ENCODE results near the gene EPN2.

EPN2 gene

DNA sequence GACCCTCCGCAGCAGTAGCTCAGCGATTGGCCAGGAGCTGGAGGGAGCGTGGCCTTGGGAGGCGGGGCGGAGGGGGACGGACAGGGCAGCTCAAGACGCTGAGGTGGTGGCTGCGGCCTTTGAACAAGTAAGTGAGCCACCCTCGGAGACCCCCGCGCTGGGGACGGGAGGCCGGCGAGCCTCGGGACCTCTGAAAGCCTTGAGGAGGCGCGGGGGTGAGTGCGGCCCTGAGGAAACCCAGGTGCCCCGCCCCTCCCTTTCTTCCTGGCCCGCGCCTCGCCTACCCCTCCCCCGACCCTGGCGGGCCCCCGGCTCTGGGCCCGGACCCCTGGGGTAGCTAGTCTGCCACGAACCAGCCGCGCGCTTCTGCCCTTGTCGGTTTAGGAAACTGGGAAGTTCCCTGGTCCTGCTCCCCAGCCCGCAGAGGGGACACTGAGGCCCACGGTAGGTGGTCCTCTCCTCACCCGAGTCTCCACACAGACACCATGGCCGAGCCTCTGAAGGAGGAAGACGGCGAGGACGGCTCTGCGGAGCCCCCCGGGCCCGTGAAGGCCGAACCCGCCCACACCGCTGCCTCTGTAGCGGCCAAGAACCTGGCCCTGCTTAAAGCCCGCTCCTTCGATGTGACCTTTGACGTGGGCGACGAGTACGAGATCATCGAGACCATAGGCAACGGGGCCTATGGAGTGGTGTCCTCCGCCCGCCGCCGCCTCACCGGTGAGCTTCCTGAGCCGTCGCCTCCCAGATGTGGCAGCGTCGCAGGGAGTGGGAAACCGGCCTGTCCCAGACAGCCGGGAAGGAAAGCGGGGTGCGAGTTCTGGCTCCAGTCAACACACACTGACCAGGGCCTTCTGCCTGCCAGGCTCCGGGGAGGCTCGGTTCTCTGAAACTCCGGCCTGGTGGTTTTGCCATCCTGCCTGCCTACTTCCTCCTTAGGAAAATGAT, 141.5 kb downstream of the EPN2 start, which contains the start of gene MAPK7:
MAPK7 (plus strand) TSS at position 83 of the 945 bp plus-strand sequence; CDS start at position 486, 403 bp downstream.
- in situ Hi-C loops (cut with MboI; ENCODE audit: low sequenced_read_pairs) = no loop called here

DNA sequence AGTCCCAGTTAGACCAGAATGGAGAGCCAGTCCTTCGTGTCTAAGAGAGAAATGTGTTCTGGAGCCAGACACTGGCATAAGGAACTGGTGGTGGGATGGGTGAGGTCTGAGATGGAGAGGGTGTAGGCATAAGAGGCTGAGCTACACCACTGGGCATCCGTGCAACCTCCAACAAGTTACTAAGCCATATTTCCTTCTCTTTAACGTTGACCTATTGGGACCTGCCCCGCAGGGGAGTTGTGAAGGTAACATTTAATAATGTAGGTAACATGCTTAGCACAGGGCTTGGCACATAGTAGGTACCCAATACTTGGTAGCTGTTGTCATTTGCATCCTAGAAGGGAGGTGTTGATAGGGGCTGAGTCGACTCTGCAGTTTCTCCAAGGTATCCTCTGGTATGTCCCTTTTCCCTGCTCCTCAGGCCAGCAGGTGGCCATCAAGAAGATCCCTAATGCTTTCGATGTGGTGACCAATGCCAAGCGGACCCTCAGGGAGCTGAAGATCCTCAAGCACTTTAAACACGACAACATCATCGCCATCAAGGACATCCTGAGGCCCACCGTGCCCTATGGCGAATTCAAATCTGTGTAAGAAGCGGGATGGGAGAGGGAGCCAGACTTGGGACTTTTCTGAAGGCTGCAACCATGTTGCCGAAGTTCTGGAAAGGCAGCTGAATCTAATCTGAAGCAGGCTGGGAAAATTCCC, 142.3 kb downstream of the EPN2 start:
- in situ Hi-C loops (cut with MboI; ENCODE audit: low sequenced_read_pairs) = no loop called here

DNA sequence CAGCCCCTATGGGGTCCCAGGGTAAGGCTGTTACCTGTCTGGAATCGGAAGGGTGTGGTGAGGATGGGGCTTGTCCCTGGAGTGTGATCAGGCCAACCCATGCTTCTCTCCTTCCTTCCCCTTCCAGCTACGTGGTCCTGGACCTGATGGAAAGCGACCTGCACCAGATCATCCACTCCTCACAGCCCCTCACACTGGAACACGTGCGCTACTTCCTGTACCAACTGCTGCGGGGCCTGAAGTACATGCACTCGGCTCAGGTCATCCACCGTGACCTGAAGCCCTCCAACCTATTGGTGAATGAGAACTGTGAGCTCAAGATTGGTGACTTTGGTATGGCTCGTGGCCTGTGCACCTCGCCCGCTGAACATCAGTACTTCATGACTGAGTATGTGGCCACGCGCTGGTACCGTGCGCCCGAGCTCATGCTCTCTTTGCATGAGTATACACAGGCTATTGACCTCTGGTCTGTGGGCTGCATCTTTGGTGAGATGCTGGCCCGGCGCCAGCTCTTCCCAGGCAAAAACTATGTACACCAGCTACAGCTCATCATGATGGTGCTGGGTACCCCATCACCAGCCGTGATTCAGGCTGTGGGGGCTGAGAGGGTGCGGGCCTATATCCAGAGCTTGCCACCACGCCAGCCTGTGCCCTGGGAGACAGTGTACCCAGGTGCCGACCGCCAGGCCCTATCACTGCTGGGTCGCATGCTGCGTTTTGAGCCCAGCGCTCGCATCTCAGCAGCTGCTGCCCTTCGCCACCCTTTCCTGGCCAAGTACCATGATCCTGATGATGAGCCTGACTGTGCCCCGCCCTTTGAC, 143.5 kb downstream of the EPN2 start:
- in situ Hi-C loops (cut with MboI; ENCODE audit: low sequenced_read_pairs) = no loop called here

DNA sequence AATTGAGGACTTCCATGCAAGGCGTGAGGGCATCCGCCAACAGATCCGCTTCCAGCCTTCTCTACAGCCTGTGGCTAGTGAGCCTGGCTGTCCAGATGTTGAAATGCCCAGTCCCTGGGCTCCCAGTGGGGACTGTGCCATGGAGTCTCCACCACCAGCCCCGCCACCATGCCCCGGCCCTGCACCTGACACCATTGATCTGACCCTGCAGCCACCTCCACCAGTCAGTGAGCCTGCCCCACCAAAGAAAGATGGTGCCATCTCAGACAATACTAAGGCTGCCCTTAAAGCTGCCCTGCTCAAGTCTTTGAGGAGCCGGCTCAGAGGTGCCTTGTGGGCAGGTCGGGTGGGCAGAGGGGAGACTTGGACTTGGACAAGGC, 144.2 kb downstream of the EPN2 start:
- in situ Hi-C loops (cut with MboI; ENCODE audit: low sequenced_read_pairs) = no loop called here

DNA sequence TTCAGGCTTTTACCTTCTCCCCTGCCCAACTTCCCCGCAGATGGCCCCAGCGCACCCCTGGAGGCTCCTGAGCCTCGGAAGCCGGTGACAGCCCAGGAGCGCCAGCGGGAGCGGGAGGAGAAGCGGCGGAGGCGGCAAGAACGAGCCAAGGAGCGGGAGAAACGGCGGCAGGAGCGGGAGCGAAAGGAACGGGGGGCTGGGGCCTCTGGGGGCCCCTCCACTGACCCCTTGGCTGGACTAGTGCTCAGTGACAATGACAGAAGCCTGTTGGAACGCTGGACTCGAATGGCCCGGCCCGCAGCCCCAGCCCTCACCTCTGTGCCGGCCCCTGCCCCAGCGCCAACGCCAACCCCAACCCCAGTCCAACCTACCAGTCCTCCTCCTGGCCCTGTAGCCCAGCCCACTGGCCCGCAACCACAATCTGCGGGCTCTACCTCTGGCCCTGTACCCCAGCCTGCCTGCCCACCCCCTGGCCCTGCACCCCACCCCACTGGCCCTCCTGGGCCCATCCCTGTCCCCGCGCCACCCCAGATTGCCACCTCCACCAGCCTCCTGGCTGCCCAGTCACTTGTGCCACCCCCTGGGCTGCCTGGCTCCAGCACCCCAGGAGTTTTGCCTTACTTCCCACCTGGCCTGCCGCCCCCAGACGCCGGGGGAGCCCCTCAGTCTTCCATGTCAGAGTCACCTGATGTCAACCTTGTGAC, 144.7 kb downstream of the EPN2 start:
- in situ Hi-C loops (cut with MboI; ENCODE audit: low sequenced_read_pairs) = no loop called here

DNA sequence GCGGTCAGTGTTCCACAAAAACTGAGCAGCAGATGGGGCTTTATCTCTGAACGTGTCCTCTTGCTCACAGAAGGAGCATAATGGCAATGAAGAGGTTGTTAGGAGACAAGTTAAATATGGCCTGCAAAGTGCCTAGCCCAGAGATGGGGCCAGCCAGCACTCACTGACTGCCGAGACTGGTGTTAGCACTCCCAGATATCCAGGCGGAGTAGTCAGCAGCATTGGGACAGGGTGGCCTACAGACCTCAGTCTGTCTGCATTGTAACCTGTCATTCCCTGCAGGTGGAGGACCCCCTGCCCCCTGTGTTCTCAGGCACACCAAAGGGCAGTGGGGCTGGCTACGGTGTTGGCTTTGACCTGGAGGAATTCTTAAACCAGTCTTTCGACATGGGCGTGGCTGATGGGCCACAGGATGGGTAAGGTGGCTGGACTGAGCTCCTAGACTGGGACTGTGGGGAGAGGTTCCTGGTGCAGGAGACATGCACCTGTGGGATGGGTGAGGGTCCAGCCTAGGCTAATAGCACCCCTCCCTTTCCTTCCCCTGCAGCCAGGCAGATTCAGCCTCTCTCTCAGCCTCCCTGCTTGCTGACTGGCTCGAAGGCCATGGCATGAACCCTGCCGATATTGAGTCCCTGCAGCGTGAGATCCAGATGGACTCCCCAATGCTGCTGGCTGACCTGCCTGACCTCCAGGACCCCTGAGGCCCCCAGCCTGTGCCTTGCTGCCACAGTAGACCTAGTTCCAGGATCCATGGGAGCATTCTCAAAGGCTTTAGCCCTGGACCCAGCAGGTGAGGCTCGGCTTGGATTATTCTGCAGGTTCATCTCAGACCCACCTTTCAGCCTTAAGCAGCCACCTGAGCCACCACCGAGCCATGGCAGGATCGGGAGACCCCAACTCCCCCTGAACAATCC, 145.6 kb downstream of the EPN2 start:
- in situ Hi-C loops (cut with MboI; ENCODE audit: low sequenced_read_pairs) = no loop called here

DNA sequence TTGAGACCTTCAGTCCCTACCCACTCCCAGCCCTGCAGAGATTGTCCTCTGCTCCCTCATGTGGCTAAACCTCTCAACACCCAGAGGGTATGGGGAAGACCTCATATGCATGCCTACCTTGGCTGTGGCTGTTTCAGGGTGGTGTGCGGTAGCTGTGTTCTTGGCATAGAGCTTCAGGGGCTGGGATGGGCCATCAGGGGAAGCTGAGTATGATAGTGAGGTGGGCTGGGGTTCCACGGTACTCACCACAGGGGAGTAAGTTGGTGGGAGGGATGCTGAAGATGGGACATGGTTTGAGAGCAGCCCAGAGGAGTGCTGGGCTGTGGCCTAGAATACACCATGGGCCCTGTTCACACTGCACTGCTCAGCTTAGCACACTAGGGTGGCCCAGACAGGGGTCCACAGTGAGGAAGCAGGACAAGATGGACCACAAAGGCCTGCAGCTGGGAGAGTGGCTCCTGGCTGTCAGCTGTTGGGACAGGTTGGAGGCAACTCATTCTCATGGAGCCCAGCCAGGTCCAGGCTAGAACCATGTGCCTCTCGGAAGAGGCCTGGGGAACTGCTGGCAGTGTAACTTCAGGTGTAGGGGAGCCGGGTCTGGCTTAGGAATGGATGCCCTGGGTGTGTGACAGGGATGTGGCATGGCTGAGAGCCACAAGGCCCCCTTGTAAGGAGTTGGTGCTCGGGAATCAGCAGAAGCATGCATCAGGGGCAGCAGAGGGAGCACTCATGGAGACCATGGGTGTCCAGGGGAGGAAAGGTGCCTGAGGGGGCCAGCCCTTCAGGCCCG, 146.7 kb downstream of the EPN2 start:
- in situ Hi-C loops (cut with MboI; ENCODE audit: low sequenced_read_pairs) = no loop called here

DNA sequence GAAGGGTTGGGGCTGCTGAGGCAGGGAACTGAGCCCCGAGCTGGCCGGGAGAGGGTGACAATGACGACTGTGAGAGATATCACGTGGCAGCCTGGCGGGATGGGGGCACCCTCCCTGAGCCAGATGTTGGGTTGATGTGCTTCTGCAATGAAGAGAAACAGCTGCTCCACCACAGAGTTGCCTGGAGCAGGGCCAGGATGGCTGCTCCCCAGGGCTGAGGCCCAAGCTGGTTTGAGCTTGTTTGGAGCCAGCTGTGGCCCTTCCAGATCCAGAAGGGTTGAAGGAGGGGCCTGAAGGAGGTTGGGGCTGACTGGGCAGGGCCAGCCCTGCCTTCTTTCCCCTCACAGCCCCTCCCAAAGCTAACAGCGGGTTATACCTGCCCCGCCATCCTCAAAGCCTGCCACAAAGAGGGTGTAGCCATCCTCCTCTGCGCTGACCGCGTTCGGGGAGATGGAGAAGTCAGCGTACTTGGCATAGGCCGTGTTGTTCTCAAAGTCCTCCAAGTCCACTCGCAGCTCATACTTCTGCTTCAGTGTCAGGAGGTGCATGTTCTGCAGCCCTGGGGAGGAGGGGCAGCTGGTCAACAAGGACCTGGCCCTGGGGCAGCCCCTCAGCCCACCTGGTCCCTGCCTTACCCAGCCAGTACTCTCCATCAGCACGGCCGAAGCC, 147.7 kb downstream of the EPN2 start:
- in situ Hi-C loops (cut with MboI; ENCODE audit: low sequenced_read_pairs) = no loop called here

DNA sequence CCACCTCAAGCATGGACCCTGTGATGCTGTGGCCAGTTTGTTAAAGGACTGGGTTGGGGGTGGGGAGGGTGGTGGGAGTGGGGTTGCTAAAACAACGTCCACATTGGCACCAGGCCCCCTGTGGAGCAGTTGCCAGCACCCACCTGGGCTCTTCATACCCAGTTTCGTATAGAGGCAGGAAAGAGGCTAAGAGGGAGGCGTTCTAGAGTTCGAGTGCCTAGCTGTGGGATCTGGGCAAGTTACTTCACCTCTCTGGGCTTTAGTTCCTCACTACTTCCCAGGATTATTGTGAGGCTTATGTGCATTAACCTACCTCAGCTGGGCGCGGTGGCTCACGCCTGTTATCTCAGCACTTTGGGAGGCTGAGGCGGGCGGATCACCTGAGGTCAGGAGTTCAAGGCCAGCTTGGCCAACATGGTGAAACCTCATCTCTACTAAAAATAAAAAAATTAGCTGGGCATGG, 148.4 kb downstream of the EPN2 start:
- in situ Hi-C loops (cut with MboI; ENCODE audit: low sequenced_read_pairs) = no loop called here

Measured in HL-60/S4 treated with retinoic acid at 250 ng/mL for 4 days and 3 days (cell line).